Measurements from ENCODE around the gene DOK6. TPM values are rescaled to one million over a fixed set of nuclear protein-coding genes. Genes with fewer than 3 reads are reported as not detected.

Gene DOK6
- total and polyA plus RNA-seq, 2 of the 13 experiments (the other 11 are each of a cell fraction or from before 2014, with no cell fraction given): 17.0 to 17.2 TPM

GRCh38 chr18:69871363-69871762 lies 470.7 kb downstream of the DOK6 start:
- H3K27me3 ChIP-seq (ENCODE audit: control insufficient read depth in 1 of 2, insufficient read depth in 2 of 2, low read length in 2 of 2): no peaks in the 10 kb centered on the region
- POLR2A ChIA-PET: no interaction called here
- no peak overlapping the region for H2AFZ ChIP-seq (ENCODE audit: low read length)
- H3K4me3 ChIP-seq (replicated peaks in 1 of 3; ENCODE audit: insufficient read depth in 1 of 3, low read depth in 2 of 3, low read length in 3 of 3): no peak overlapping the region
- ATAC-seq (no peak), FAIRE-seq (no peak), DNase-seq (ENCODE audit: low spot score) (no peak)
- intact Hi-C loops (cut with micrococcal nuclease; ENCODE audit: unreplicated experiment) (no loop called here), in situ Hi-C loops (cut with HindIII; ENCODE audit: extremely low pct_ligation_motif_present, low pct_unique_long_range_greater_than_20kb) (no loop called here)
- BruUV-seq (replicated peaks): no TSS peak
- H3K4me1 ChIP-seq (ENCODE audit: insufficient read depth, low read length): no peaks in the 10 kb centered on the region; the same call in 1 of the 2 replicates
- no peaks in the 10 kb centered on the region for H3K36me3 ChIP-seq (replicated peaks in 1 of 2; ENCODE audit: control insufficient read depth in 1 of 2, insufficient read depth in 2 of 2, low read length in 2 of 2)
- CTCF ChIA-PET (ENCODE audit: low intra/inter-chr PET ratio, low total read pairs): no interaction called here
- no peaks in the 10 kb centered on the region for H3K79me2 ChIP-seq (ENCODE audit: insufficient read depth, low read length)
- no peaks in the 10 kb centered on the region for H3K9me3 ChIP-seq (ENCODE audit: low read length)
- no peaks in the 10 kb centered on the region for H4K20me1 ChIP-seq (ENCODE audit: insufficient read depth, low read length)
- no peak overlapping the region for H3K9ac ChIP-seq (ENCODE audit: insufficient read depth, low read depth, low read length)
- H3K27ac ChIP-seq (ENCODE audit: extremely low read length, insufficient read depth, low read length): no peak overlapping the region
- 82% methylated on average over 2 of the region's 2 CpGs for WGBS (ENCODE audit: low lambda C conversion rate)
- TF ChIP-seq SOX6 (IDR thresholded peaks at IDR 0.05) (no peak), SOX6 (CRISPR knock-in tag; IDR thresholded peaks at IDR 0.05) (no peak), PAF1 (CRISPR knock-in tag; IDR thresholded peaks at IDR 0.05) (no peak), SNAPC5 (CRISPR knock-in tag; IDR thresholded peaks at IDR 0.05; ENCODE audit: borderline replicate concordance) (no peak), MNT (IDR thresholded peaks at IDR 0.05) (no peak), HOXA3 (CRISPR knock-in tag; IDR thresholded peaks at IDR 0.05) (no peak), MAX (IDR thresholded peaks at IDR 0.05) (no peak), JDP2 (CRISPR knock-in tag; IDR thresholded peaks at IDR 0.05; ENCODE audit: borderline replicate concordance) (no peak), ZNF562 (CRISPR knock-in tag; IDR thresholded peaks at IDR 0.05; ENCODE audit: borderline replicate concordance) (no peak), HIC2 (CRISPR knock-in tag; IDR thresholded peaks at IDR 0.05; ENCODE audit: low read depth) (no peak), ZNF792 (CRISPR knock-in tag; IDR thresholded peaks at IDR 0.05) (no peak), E2F1 (CRISPR knock-in tag; IDR thresholded peaks at IDR 0.05) (no peak), IKZF1 (IDR thresholded peaks at IDR 0.05) (no peak), ZNF18 (CRISPR knock-in tag; IDR thresholded peaks at IDR 0.05; ENCODE audit: insufficient replicate concordance) (no peak), ZNF674 (CRISPR knock-in tag; IDR thresholded peaks at IDR 0.05; ENCODE audit: low read depth) (no peak), NFYC (CRISPR knock-in tag; IDR thresholded peaks at IDR 0.05) (no peak)
- H3K4me2 ChIP-seq (ENCODE audit: low read depth, low read length): no peak overlapping the region
